Measurements from ENCODE around the gene APOL4. TPM values are rescaled to one million over a fixed set of nuclear protein-coding genes. Genes with fewer than 3 reads are reported as not detected.

Gene APOL4
- polyA plus RNA-seq, 1 donor (not counting 4 experiments of a cell fraction or from before 2014, with no cell fraction given) = 0.08 TPM

- dilution Hi-C loops (cut with MboI; ENCODE audit: extremely low pct_ligation_motif_present, low sequenced_read_pairs) = no loop called here
- Histone ChIP-seq H3K4me1 (ENCODE audit: control insufficient read depth, extremely low read depth, insufficient read depth, low read length) (no peaks in the 10 kb centered on the region), H4K20me1 (ENCODE audit: control insufficient read depth, extremely low read depth, insufficient read depth, low read length) (no peaks in the 10 kb centered on the region), H3K9me1 (ENCODE audit: control insufficient read depth, extremely low read depth, insufficient read depth, low read length) (no peaks in the 10 kb centered on the region), H2AFZ (ENCODE audit: control insufficient read depth, low read length) (no peak overlapping the region), H3K27me3 (ENCODE audit: control insufficient read depth, extremely low read depth, insufficient read depth, low read length) (peaks cover 5% of the 10 kb centered on the region), H3K4me2 (ENCODE audit: control insufficient read depth, extremely low read depth, insufficient read depth, low read depth, low read length) (no peak overlapping the region), H3K36me3 (ENCODE audit: control insufficient read depth in 2 of 2, extremely low read depth in 1 of 2, insufficient read depth in 2 of 2, low read length in 2 of 2) (no peaks in the 10 kb centered on the region), H3K4me3 (ENCODE audit: control insufficient read depth in 2 of 3, extremely low read depth in 1 of 3, insufficient read depth in 2 of 3, low read depth in 1 of 3, low read length in 3 of 3) (no peak overlapping the region), H3K9ac (ENCODE audit: control insufficient read depth, extremely low read depth, insufficient read depth, low read length) (no peak overlapping the region), H3K9me3 (ENCODE audit: control insufficient read depth, low read depth, low read length) (no peaks in the 10 kb centered on the region), H3K27ac (ENCODE audit: control insufficient read depth, insufficient read depth, low read length) (no peak overlapping the region), H3K79me2 (ENCODE audit: control insufficient read depth, insufficient read depth, low read length) (no peaks in the 10 kb centered on the region)
- no peak for TF ChIP-seq EZH2 (IDR thresholded peaks at IDR 0.05; ENCODE audit: low read length)
- no peak for TF ChIP-seq CTCF (optimal IDR thresholded peaks at IDR 0.05 in 1 of 3, IDR thresholded peaks at IDR 0.05 in 1 of 3, conservative IDR thresholded peaks at IDR 0.05 in 1 of 3; ENCODE audit: extremely low read depth in 1 of 3, insufficient read depth in 2 of 3, low read length in 3 of 3)
- DNase-seq (ENCODE audit: low read depth, low spot score) (no peak), FAIRE-seq (no peak)
These were observed 15.6 kb downstream of the APOL4 start for GRCh38 chr22:36185828-36186624.

GRCh38 chr22:36184433-36185025 lies 17.1 kb downstream of the APOL4 start:
- TF ChIP-seq CTCF (optimal IDR thresholded peaks at IDR 0.05 in 1 of 3, IDR thresholded peaks at IDR 0.05 in 1 of 3, conservative IDR thresholded peaks at IDR 0.05 in 1 of 3; ENCODE audit: extremely low read depth in 1 of 3, insufficient read depth in 2 of 3, low read length in 3 of 3) (no peak), EZH2 (IDR thresholded peaks at IDR 0.05; ENCODE audit: low read length) (no peak)
- dilution Hi-C loops (cut with MboI; ENCODE audit: extremely low pct_ligation_motif_present, low sequenced_read_pairs) = no loop called here
- Histone ChIP-seq H3K27me3 (ENCODE audit: control insufficient read depth, extremely low read depth, insufficient read depth, low read length) (peaks cover 1% of the 10 kb centered on the region), H3K9me1 (ENCODE audit: control insufficient read depth, extremely low read depth, insufficient read depth, low read length) (no peaks in the 10 kb centered on the region), H3K9ac (ENCODE audit: control insufficient read depth, extremely low read depth, insufficient read depth, low read length) (no peak overlapping the region), H3K36me3 (ENCODE audit: control insufficient read depth in 2 of 2, extremely low read depth in 1 of 2, insufficient read depth in 2 of 2, low read length in 2 of 2) (no peaks in the 10 kb centered on the region), H3K4me2 (ENCODE audit: control insufficient read depth, extremely low read depth, insufficient read depth, low read depth, low read length) (no peak overlapping the region), H4K20me1 (ENCODE audit: control insufficient read depth, extremely low read depth, insufficient read depth, low read length) (no peaks in the 10 kb centered on the region), H3K27ac (ENCODE audit: control insufficient read depth, insufficient read depth, low read length) (no peak overlapping the region), H3K9me3 (ENCODE audit: control insufficient read depth, low read depth, low read length) (no peaks in the 10 kb centered on the region), H3K4me3 (ENCODE audit: control insufficient read depth in 2 of 3, extremely low read depth in 1 of 3, insufficient read depth in 2 of 3, low read depth in 1 of 3, low read length in 3 of 3) (no peak overlapping the region), H3K79me2 (ENCODE audit: control insufficient read depth, insufficient read depth, low read length) (no peaks in the 10 kb centered on the region), H3K4me1 (ENCODE audit: control insufficient read depth, extremely low read depth, insufficient read depth, low read length) (no peaks in the 10 kb centered on the region), H2AFZ (ENCODE audit: control insufficient read depth, low read length) (no peak overlapping the region)
- FAIRE-seq = no peak
- DNase-seq (ENCODE audit: low read depth, low spot score) = no peak

Data from keratinocyte (primary cell).